Spleen (tissue), 11 donors: ENCODE measurements around the gene CDH13. TPM values are rescaled to one million over a fixed set of nuclear protein-coding genes. Genes with fewer than 3 reads are reported as not detected.

ENCODE experiments used
- DNase-seq: peaks from one replicate; pipeline ENCODE4 v3.0.0-alpha.2; 2020
- H3K27ac ChIP-seq, 8 donors: fragments of 200-600 bp; sonication (generic) in 7 of 8; 1 replicate in 4 of 8; 2 replicates in 4 of 8; pipeline versions ENCODE4 v1.5.0 to v1.8.0; 2016 to 2021; ENCODE audit warnings: inconsistent platforms in 4 of 8, mild to moderate bottlenecking in 4 of 8, moderate library complexity in 1 of 8
- H3K27me3 ChIP-seq, 7 donors: fragments of 200-600 bp; sonication (generic) in 6 of 7; replicated peaks in 1 of 7; 1 replicate in 4 of 7; 2 replicates in 3 of 7; pipeline versions ENCODE4 v1.5.0 to v1.8.0; 2016 to 2021; ENCODE audit warnings: inconsistent platforms in 3 of 7, mild to moderate bottlenecking in 1 of 7
- H3K36me3 ChIP-seq, 6 donors: fragments of 200-600 bp; sonication (generic) in 5 of 6; 1 replicate in 4 of 6; 2 replicates in 2 of 6; pipeline versions ENCODE4 v1.5.0 to v1.8.0; 2016 to 2021; ENCODE audit warnings: inconsistent platforms in 2 of 6
- H3K4me1 ChIP-seq, 6 donors: fragments of 200-600 bp; sonication (generic) in 5 of 6; 1 replicate in 3 of 6; 2 replicates in 3 of 6; pipeline versions ENCODE4 v1.5.0 to v1.8.0; 2016 to 2021; ENCODE audit warnings: inconsistent platforms in 3 of 6
- H3K4me3 ChIP-seq, 8 donors: fragments of 200-600 bp; sonication (generic) in 7 of 8; 1 replicate in 4 of 8; 2 replicates in 4 of 8; pipeline versions ENCODE4 v1.5.0 to v1.8.0; 2016 to 2021; ENCODE audit warnings: inconsistent platforms in 4 of 8, mild to moderate bottlenecking in 4 of 8, moderate library complexity in 2 of 8
- H3K9me3 ChIP-seq, 8 donors: fragments of 200-600 bp; sonication (generic) in 7 of 8; 1 replicate in 4 of 8; 2 replicates in 4 of 8; pipeline versions ENCODE4 v1.5.0 to v1.8.0; 2016 to 2021; ENCODE audit warnings: inconsistent platforms in 4 of 8
- POLR2A ChIP-seq, 3 donors: fragments of 450-650 bp; IDR thresholded peaks; one replicate each; pipeline ENCODE4 v1.5.1; 2017; ENCODE audit warnings: antibody characterized with exemption in 3 of 3, mild to moderate bottlenecking in 1 of 3
- POLR2AphosphoS5 ChIP-seq, 3 donors: sonication (generic); formaldehyde crosslinking; IDR thresholded peaks; one replicate each; pipeline ENCODE4 v1.5.1; 2017; ENCODE audit warnings: antibody characterized with exemption in 3 of 3
- WGBS, 5 donors: extraction: QIAGEN DNeasy Blood & Tissue Kit in 3 of 5; methylation state at CpG; one replicate each; pipeline versions ENCODE4 v1.1.5 to v1.1.7; 2013 to 2018; 5-methylcytosine and 5-hydroxymethylcytosine counted together
- intact Hi-C: fragments of 100-400 bp; cut with DNase I; formaldehyde crosslinking; loops from one replicate; pipeline ENCODE4 v1.15.0; 2023; ENCODE audit warnings: low total_unique reads
- polyA plus RNA-seq, 3 donors: library from polyadenylated mRNA; stranded (reverse); fragments of 200-250 nt; gene quantifications; one replicate each; pipeline ENCODE4 v1.2.1, GENCODE V29; 2013
- total RNA-seq, 7 donors: library from RNA; depleted of rRNA in 3 of 7; stranded (reverse); fragments of >200 nt in 3 of 7; fragmentation: NEBNext Ultra II Directional in 4 of 7; extraction: Animal tissue kit (Norgen Biotek cat#: 25700) in 4 of 7; gene quantifications; one replicate each; pipeline versions ENCODE4 v1.1.0 to v1.2.1, GENCODE V29; 2016 to 2021
- TF ChIP-seq, protein P1 (sequence below), 11 experiments: fragments of 200-600 bp in 7 of 11; fragments of 450-650 bp in 4 of 11; sonication (generic) in 4 of 11; IDR thresholded peaks in 8 of 11; conservative IDR thresholded peaks in 3 of 11; 1 replicate in 7 of 11; 2 replicates in 4 of 11; pipeline versions ENCODE4 v1.4.0 to v1.8.0; 2016 to 2021; ENCODE audit warnings: antibody characterized with exemption in 11 of 11, inconsistent platforms in 4 of 11, mild to moderate bottlenecking in 1 of 11
- donor health status: healthy with polysubstance abuse.
- donor health status: DM: no; HTN: no; CAD: no; lungs with moderate emphysema.
- donor health status: DM: no; HTN: no; CAD: no.
- donor health status: Bipolar disorder and iron deficiency.
- donor health status: healthy.
- donor health status: DM: no; HTN: no; CAD: no.
- donor health status: DM: yes; HTN: yes; CAD: no.

CDH13 gene
- total and polyA plus RNA-seq, 10 donors: 0.13 to 4.6 (median 1.1) TPM

DNA sequence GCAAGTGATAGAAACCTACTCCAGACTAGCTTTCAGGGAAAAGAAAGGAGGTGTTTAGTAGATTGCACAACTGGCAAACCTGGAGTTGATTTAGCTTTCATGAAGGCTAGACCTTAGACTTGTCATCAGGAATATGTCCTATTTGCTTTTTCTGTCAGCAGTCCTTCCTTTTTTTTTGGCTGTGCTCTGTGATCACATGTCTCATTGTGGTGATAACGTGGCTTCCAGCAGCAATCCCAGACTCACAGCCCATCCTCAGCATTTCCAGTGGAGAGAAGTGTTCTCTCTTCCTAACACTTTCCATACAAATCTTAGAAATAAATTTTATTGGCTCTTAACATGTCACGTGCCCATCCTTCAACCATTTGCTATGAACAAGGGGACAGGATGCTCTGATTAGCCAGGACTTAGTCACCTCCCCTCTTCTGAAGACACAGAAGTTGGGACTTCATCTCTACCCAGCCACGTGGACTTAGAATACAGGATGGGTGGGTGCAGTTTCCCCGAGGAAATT, 74.7 kb downstream of the CDH13 start:
- H3K27ac ChIP-seq: no peak overlapping the region
- WGBS, 5 donors: 47 to 64% (median 58%) methylated on average over 4 of the region's 4 CpGs
- H3K9me3 ChIP-seq: no peaks in the 10 kb centered on the region
- no peaks in the 10 kb centered on the region for H3K36me3 ChIP-seq
- TF ChIP-seq POLR2AphosphoS5 (IDR thresholded peaks at IDR 0.05) (no peak), POLR2A (IDR thresholded peaks at IDR 0.05) (no peak)
- TF ChIP-seq, protein P1, sequence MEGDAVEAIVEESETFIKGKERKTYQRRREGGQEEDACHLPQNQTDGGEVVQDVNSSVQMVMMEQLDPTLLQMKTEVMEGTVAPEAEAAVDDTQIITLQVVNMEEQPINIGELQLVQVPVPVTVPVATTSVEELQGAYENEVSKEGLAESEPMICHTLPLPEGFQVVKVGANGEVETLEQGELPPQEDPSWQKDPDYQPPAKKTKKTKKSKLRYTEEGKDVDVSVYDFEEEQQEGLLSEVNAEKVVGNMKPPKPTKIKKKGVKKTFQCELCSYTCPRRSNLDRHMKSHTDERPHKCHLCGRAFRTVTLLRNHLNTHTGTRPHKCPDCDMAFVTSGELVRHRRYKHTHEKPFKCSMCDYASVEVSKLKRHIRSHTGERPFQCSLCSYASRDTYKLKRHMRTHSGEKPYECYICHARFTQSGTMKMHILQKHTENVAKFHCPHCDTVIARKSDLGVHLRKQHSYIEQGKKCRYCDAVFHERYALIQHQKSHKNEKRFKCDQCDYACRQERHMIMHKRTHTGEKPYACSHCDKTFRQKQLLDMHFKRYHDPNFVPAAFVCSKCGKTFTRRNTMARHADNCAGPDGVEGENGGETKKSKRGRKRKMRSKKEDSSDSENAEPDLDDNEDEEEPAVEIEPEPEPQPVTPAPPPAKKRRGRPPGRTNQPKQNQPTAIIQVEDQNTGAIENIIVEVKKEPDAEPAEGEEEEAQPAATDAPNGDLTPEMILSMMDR (IDR thresholded peaks at IDR 0.05 in 8 of 11, conservative IDR thresholded peaks at IDR 0.05 in 3 of 11): no peak
- peaks cover 0 to 40% (median 0%) of the 10 kb centered on the region in 7 donors for H3K27me3 ChIP-seq
- no peaks in the 10 kb centered on the region for H3K4me1 ChIP-seq
- DNase-seq: no peak
- intact Hi-C loops: no loop called here
- no peak overlapping the region for H3K4me3 ChIP-seq

DNA sequence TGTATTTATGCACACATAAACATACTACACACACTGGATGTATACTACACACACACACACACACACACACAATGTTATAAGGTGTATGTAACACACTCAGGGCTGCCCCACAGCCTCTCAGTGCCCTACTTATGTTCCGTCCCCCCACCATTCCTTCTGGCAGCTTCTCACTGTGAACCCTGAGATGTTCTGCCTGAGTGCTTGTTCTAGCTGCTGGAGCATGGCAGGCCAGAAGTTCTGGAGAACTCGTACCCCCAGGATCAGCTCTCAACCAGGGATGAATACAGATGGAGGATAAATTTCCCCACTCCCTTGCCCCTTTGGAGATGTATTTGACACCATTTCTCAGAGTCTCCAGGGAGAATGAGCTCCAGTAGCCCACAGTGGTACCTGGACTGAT, 76.4 kb downstream of the CDH13 start:
- WGBS, 5 donors: 71 to 78% (median 73%) methylated on average over 2 of the region's 2 CpGs
- Histone ChIP-seq H3K4me1 (no peaks in the 10 kb centered on the region), H3K27ac (no peak overlapping the region), H3K27me3 (peaks cover 0 to 40% (median 0%) of the 10 kb centered on the region in 7 donors), H3K9me3 (no peaks in the 10 kb centered on the region), H3K4me3 (no peak overlapping the region), H3K36me3 (no peaks in the 10 kb centered on the region)
- intact Hi-C loops: no loop called here
- TF ChIP-seq POLR2AphosphoS5 (IDR thresholded peaks at IDR 0.05) (no peak), POLR2A (IDR thresholded peaks at IDR 0.05) (no peak)
- TF ChIP-seq, protein P1 (IDR thresholded peaks at IDR 0.05 in 8 of 11, conservative IDR thresholded peaks at IDR 0.05 in 3 of 11): no peak
- no peak for DNase-seq

DNA sequence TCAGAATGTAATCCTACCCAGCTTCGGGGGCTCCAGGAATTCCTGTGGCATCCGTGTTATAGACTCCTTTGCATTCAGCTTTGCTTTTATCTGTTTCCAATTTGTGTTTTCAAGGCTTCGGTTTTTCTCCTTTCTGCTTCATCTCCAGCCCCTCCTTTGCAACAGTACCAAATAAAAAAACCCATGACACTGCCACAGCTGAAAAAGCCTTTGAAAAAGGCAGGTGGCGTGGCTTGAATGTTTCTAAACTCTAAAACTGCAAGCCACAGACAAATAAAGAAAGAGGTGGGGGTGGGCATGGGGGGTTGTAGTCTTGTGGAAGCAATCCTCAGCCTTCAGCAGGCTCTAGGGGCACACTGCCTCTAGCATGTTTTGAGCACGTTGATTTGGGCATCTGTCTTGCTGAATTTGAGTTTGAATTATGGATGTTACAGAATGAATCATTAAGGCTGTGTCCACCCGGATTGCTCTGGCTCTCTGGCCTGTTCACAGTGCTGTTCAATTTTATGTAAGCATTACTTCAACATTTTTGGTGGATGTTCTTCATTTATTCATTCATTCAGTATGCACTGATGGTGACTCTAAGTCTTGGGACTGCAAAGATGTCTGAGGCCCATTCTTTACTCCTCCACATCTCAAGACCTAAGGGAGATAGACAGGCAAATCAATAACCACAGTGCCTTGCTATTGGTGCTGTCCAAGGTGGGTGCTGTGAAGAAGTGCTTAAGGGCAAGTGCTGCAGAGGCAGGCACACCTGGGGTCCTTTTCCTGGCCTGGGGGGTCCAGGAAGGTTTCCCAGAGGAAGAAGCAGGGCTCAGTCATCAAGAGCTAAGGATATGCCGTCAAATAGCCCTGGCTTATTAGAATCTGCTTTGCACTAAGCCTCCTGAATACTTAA, 77.4 kb downstream of the CDH13 start:
- Histone ChIP-seq H3K27me3 (peaks cover 0 to 35% (median 0%) of the 10 kb centered on the region in 7 donors), H3K9me3 (no peaks in the 10 kb centered on the region), H3K27ac (no peak overlapping the region), H3K4me3 (no peak overlapping the region), H3K36me3 (no peaks in the 10 kb centered on the region), H3K4me1 (no peaks in the 10 kb centered on the region)
- intact Hi-C loops: no loop called here
- no peak for DNase-seq
- WGBS, 5 donors: 56 to 63% (median 62%) methylated on average over 7 of the region's 7 CpGs
- TF ChIP-seq POLR2AphosphoS5 (IDR thresholded peaks at IDR 0.05): no peak
- TF ChIP-seq, protein P1 (IDR thresholded peaks at IDR 0.05 in 8 of 11, conservative IDR thresholded peaks at IDR 0.05 in 3 of 11): no peak

DNA sequence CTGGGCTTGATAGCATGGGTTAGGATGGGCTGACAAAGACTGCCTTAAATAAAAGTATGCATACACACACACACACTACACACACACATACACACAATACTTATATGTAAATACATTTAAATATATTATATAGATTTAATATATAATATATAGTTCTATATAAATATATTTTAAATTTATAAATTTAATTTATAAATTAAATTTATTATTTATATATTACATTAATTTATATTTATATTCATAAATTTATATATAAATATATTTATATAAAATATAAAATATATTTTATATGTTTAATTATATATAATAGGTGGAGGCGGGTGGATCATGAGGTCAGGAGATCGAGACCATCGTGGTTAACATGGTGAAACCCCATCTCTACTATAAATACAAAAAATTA, 83.2 kb downstream of the CDH13 start:
- TF ChIP-seq, protein P1 (IDR thresholded peaks at IDR 0.05 in 8 of 11, conservative IDR thresholded peaks at IDR 0.05 in 3 of 11): no peak
- TF ChIP-seq POLR2A (IDR thresholded peaks at IDR 0.05): no peak
- no peak for TF ChIP-seq POLR2AphosphoS5 (IDR thresholded peaks at IDR 0.05)
- Histone ChIP-seq H3K27me3 (peaks cover 0 to 4% (median 0%) of the 10 kb centered on the region in 7 donors), H3K9me3 (no peaks in the 10 kb centered on the region), H3K36me3 (no peaks in the 10 kb centered on the region), H3K4me1 (no peaks in the 10 kb centered on the region), H3K27ac (no peak overlapping the region), H3K4me3 (no peak overlapping the region)
- WGBS, 5 donors: 64 to 96% (median 75%) methylated on average over 3 of the region's 3 CpGs
- intact Hi-C loops: no loop called here
- no peak for DNase-seq
